Measurements from ENCODE around the gene TGFBR3. TPM values are rescaled to one million over a fixed set of nuclear protein-coding genes. Genes with fewer than 3 reads are reported as not detected.

The TGFBR3 gene
- total RNA-seq, 4 donors from 2014 or later: 16.3 to 90.0 (median 54.7) TPM

GRCh38 chr1:91798740-91799139, 87.2 kb downstream of the TGFBR3 start:
- Histone ChIP-seq H3K27me3 (no peaks in the 10 kb centered on the region), H3K4me1 (peaks cover 0 to 7% (median 0%) of the 10 kb centered on the region in 4 donors), H3K27ac (peak overlapping the region in 1 of 4 donors; percentile 48), H3K4me3 (no peak overlapping the region), H3K9me3 (no peaks in the 10 kb centered on the region), H3K36me3 (no peaks in the 10 kb centered on the region)
- TF ChIP-seq POLR2A (IDR thresholded peaks at IDR 0.05): no peak
- no peak for TF ChIP-seq CTCF (IDR thresholded peaks at IDR 0.05)
- DNase-seq: no peak

- Histone ChIP-seq H3K4me3 (no peak overlapping the region), H3K4me1 (peaks cover 0 to 3% (median 0%) of the 10 kb centered on the region in 4 donors), H3K27me3 (no peaks in the 10 kb centered on the region), H3K27ac (peak overlapping the region in 2 of 4 donors; percentile 15 to 48), H3K36me3 (no peaks in the 10 kb centered on the region), H3K9me3 (no peaks in the 10 kb centered on the region)
- no peak for TF ChIP-seq POLR2A (IDR thresholded peaks at IDR 0.05)
- TF ChIP-seq CTCF (IDR thresholded peaks at IDR 0.05): no peak
- no peak for DNase-seq
Observed at GRCh38 chr1:91798241-91798648, 87.7 kb downstream of the TGFBR3 start.

- TF ChIP-seq CTCF (IDR thresholded peaks at IDR 0.05): no peak
- no peak for TF ChIP-seq POLR2A (IDR thresholded peaks at IDR 0.05)
- no peaks in the 10 kb centered on the region for H3K9me3 ChIP-seq
- H3K4me1 ChIP-seq: no peaks in the 10 kb centered on the region
- no peaks in the 10 kb centered on the region for H3K36me3 ChIP-seq
- H3K27ac ChIP-seq: no peak overlapping the region
- H3K27me3 ChIP-seq: no peaks in the 10 kb centered on the region
- H3K4me3 ChIP-seq: no peak overlapping the region
- no peak for DNase-seq
Observed at GRCh38 chr1:91797164-91797563, 88.8 kb downstream of the TGFBR3 start.

- Histone ChIP-seq H3K27ac (peak overlapping the region in 1 of 4 donors; percentile 5), H3K36me3 (no peaks in the 10 kb centered on the region), H3K27me3 (no peaks in the 10 kb centered on the region), H3K4me1 (no peaks in the 10 kb centered on the region), H3K4me3 (no peak overlapping the region), H3K9me3 (no peaks in the 10 kb centered on the region)
- no peak for DNase-seq
- TF ChIP-seq POLR2A (IDR thresholded peaks at IDR 0.05) (no peak), CTCF (IDR thresholded peaks at IDR 0.05) (no peak)
Observed at GRCh38 chr1:91796390-91796654, 89.6 kb downstream of the TGFBR3 start.

- Histone ChIP-seq H3K36me3 (no peaks in the 10 kb centered on the region), H3K27ac (peak overlapping the region in 1 of 4 donors; percentile 5), H3K9me3 (no peaks in the 10 kb centered on the region), H3K4me1 (no peaks in the 10 kb centered on the region), H3K4me3 (no peak overlapping the region), H3K27me3 (no peaks in the 10 kb centered on the region)
- DNase-seq: no peak
- no peak for TF ChIP-seq POLR2A (IDR thresholded peaks at IDR 0.05)
- TF ChIP-seq CTCF (IDR thresholded peaks at IDR 0.05): no peak
Observed at GRCh38 chr1:91795591-91796389, 90.2 kb downstream of the TGFBR3 start.

All from Peyer's patch (tissue), 4 donors.